SKM-1 treated with dmso at 0.1 percent for 144 hours (cell line): ENCODE data around the gene CST9.

Experiments used
- DNase-seq: peaks from one replicate; lab custom pipeline; 2025; ENCODE audit not compliant: unreplicated experiment; lab: John Stamatoyannopoulos, UW

The CST9 gene

DNA sequence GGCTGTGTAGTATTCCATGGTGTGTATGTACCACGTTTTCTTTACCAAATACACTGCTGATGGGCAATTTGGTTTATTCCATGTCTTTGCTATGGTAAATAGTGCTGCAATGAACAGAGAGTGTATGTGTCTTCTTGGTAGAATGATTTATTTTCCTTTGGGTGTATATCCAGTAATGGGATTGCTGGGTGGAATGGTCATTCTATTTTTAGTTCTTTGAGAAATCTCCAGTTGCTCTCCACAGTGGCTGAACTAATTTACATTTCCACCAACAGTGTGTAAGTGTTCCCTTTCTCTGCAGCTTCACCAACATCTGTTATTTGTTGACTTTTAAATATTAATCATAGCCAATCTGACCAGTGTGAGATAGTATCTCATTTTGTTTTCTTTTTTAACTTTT is 51.3 kb downstream of the CST9 start:
- DNase-seq: no peak
